OCI-M2 (cell line): ENCODE results near the gene SPRR2F.

Source experiments
- DNase-seq: peaks from one replicate; lab custom pipeline; 2025; ENCODE audit not compliant: unreplicated experiment; lab: John Stamatoyannopoulos, UW

The SPRR2F gene

DNA sequence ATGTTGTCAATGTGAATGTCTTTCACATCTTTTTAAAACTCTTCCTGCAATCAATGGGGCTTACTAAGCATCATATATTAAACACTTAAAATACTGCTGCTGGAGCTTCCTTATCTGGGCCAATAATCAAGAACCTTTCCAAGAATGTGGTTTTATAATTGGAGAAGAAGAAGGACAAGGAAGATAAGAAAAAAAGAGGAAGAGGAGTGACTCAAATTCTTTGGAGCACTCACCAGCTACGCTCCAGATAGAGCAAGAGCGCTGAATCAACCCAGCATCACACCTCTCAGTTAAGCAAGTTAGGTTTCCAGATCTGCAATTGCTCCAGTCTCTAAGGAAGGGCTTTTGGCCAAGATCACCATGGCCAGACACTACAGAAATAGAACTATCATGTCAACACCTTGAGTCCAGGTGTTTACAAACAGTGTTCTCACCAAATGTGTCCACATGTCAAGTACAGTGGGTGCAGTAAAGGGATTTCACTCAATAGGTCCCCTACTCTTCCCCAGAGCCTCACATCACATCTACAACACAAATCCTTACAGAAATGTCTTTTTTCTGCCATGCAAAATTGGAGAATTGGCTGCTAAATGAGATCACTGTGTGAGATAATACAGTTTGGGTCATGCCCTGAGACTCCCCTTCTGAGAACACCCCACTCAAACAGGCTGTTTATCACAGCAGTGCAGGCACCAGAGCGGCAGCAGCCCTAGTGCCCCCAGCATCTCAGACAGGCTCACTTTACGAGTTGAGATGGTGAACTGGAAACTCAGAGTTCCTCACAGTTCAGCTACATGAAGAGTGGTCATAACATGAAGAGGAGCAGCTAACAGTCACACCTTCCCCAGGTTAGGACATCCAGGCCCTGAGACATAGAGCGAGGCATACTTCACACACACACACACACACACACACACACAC is 40.2 kb downstream of the SPRR2F start:
- no peak for DNase-seq

DNA sequence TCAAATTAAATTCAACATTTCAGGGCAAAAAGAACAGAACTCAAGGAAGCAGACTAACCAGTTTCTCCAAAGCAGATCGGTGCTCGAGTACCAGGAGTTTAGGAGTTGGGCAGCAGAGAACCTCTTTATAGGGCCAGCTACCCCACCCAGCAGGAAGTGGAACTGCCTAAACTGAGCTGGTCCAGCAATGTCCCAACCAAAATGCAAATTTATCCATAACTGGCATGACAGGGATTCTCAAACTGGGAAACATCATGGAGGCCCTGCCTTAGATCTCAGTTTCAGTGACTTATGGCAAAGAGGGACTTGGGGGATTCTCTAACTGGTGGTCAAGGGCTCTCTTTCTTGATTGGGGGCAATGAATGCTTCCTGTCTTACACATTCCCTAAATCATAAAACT is 41.8 kb downstream of the SPRR2F start, which contains the start of gene SPRR2B:
Gene SPRR2B (minus strand): TSS at position 101 of the 400 bp plus-strand sequence. CDS start 772 bp downstream, outside the sequence.
- no peak for DNase-seq

DNA sequence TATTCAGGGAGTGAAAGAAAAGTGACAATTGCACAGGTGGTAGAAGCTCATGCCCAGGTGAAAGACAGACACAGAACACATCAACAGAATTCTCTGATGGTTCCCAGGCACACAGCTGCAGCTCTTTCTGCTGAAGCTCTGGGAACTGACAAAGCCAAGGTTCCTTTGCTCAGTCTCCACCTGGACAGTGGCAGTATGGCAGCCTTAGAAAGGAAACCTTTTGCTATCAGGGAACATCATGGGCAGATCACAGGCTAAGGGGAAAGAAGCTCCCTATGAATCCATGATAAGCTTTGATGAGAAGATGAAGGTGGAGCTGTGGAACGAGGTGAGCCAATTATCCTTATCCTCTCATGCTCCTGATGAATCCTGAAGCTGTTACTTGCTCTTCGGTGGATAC is 43.1 kb downstream of the SPRR2F start:
- DNase-seq = no peak
